Peyer's patch (tissue), 4 donors: Measurements from ENCODE around the gene ADGRL3. TPM values are rescaled to one million over a fixed set of nuclear protein-coding genes. Genes with fewer than 3 reads are reported as not detected.

Source experiments
- DNase-seq, 3 donors: peaks; one replicate each; pipeline ENCODE4 v3.0.0-alpha.2; 2017 to 2019
- H3K27ac ChIP-seq, 4 donors: fragments of 200-600 bp; sonication (generic); one replicate each; pipeline ENCODE4 v1.5.1; 2016 to 2019
- H3K27me3 ChIP-seq, 2 donors: fragments of 200-600 bp; sonication (generic); one replicate each; pipeline ENCODE4 v1.5.1; 2019
- H3K36me3 ChIP-seq, 3 donors: fragments of 200-600 bp; sonication (generic); one replicate each; pipeline ENCODE4 v1.5.1; 2016 to 2019
- H3K4me1 ChIP-seq, 4 donors: fragments of 200-600 bp; sonication (generic); one replicate each; pipeline ENCODE4 v1.5.1; 2016 to 2019
- H3K4me3 ChIP-seq, 4 donors: fragments of 200-600 bp; sonication (generic); 1 replicate in 3 of 4; 2 replicates in 1 of 4; pipeline ENCODE4 v1.5.1; 2016 to 2019; ENCODE audit warnings: mild to moderate bottlenecking in 1 of 4
- H3K9me3 ChIP-seq, 4 donors: fragments of 200-600 bp; sonication (generic); one replicate each; pipeline ENCODE4 v1.5.1; 2016 to 2019; ENCODE audit warnings: mild to moderate bottlenecking in 1 of 4
- POLR2A ChIP-seq, 2 donors: fragments of 450-650 bp; IDR thresholded peaks; one replicate each; pipeline ENCODE4 v1.5.1; 2017; ENCODE audit warnings: antibody characterized with exemption in 2 of 2, mild to moderate bottlenecking in 2 of 2, moderate library complexity in 2 of 2
- total RNA-seq, 4 donors: library from RNA; depleted of rRNA; stranded (reverse); fragments of >200 nt; gene quantifications; one replicate each; pipeline ENCODE4 v1.1.0, GENCODE V29; 2016
- TF ChIP-seq, protein P1 (sequence below), 6 experiments: fragments of 450-650 bp in 4 of 6; fragments of 200-600 bp in 2 of 6; sonication (generic) in 1 of 6; IDR thresholded peaks; one replicate each; pipeline ENCODE4 v1.5.1; 2017 to 2019; ENCODE audit warnings: antibody characterized with exemption in 6 of 6, mild to moderate bottlenecking in 3 of 6, moderate library complexity in 1 of 6

The ADGRL3 gene
- total RNA-seq, 4 donors from 2014 or later = 3.7 to 39.6 (median 9.1) TPM

DNA sequence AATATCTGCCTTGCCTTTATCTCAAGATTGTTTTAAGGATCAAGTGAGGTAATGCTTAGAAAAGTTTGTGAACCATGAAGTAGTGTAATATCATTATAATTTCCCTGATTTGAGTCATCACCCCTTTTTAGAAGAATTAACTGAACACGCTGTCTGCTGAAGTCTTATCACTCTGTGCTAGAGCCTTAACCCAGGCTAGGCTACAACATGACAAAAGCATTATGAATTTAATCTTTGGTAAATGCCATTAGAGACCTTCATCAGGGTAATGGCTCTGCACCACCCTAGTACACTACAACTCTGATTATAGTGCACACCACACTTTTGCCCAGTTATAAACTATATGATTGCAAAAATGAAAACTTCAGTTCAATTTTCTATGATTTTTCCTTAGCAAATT lies 118.3 kb downstream of the ADGRL3 start:
- no peaks in the 10 kb centered on the region for H3K9me3 ChIP-seq
- no peaks in the 10 kb centered on the region for H3K36me3 ChIP-seq
- H3K4me3 ChIP-seq = no peak overlapping the region
- TF ChIP-seq, protein P1, sequence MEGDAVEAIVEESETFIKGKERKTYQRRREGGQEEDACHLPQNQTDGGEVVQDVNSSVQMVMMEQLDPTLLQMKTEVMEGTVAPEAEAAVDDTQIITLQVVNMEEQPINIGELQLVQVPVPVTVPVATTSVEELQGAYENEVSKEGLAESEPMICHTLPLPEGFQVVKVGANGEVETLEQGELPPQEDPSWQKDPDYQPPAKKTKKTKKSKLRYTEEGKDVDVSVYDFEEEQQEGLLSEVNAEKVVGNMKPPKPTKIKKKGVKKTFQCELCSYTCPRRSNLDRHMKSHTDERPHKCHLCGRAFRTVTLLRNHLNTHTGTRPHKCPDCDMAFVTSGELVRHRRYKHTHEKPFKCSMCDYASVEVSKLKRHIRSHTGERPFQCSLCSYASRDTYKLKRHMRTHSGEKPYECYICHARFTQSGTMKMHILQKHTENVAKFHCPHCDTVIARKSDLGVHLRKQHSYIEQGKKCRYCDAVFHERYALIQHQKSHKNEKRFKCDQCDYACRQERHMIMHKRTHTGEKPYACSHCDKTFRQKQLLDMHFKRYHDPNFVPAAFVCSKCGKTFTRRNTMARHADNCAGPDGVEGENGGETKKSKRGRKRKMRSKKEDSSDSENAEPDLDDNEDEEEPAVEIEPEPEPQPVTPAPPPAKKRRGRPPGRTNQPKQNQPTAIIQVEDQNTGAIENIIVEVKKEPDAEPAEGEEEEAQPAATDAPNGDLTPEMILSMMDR (IDR thresholded peaks at IDR 0.05) = no peak
- H3K27me3 ChIP-seq = no peaks in the 10 kb centered on the region
- H3K27ac ChIP-seq = no peak overlapping the region
- no peaks in the 10 kb centered on the region for H3K4me1 ChIP-seq
- no peak for DNase-seq

DNA sequence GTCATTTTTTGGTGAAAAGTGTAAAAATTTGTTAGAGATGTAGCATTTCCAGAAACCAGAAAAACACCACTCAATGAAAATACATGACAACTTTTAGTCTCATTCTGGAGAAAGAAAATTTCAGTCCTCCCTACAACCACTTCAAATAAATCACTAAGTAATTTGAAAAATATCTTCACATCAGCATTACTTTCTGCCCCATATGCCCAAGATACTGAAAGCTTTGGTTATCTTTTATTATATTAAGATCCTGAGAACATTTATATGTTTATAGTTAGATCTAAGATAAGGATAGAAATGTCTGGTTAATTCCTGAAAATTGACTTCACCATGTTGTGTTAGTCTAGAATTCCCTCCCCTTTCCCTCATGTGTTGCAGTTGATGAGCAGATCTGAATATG lies 119.0 kb downstream of the ADGRL3 start:
- H3K4me1 ChIP-seq = no peaks in the 10 kb centered on the region
- H3K27me3 ChIP-seq = no peaks in the 10 kb centered on the region
- no peak for DNase-seq
- no peak overlapping the region for H3K27ac ChIP-seq
- TF ChIP-seq, protein P1 (IDR thresholded peaks at IDR 0.05) = no peak
- TF ChIP-seq POLR2A (IDR thresholded peaks at IDR 0.05) = no peak
- H3K9me3 ChIP-seq = no peaks in the 10 kb centered on the region
- H3K36me3 ChIP-seq = no peaks in the 10 kb centered on the region
- H3K4me3 ChIP-seq = no peak overlapping the region

GRCh38 chr4:61320154-61320553 lies 120.0 kb downstream of the ADGRL3 start:
- TF ChIP-seq, protein P1 (IDR thresholded peaks at IDR 0.05) = no peak
- no peak for TF ChIP-seq POLR2A (IDR thresholded peaks at IDR 0.05)
- Histone ChIP-seq H3K9me3 (no peaks in the 10 kb centered on the region), H3K27ac (no peak overlapping the region), H3K27me3 (no peaks in the 10 kb centered on the region), H3K4me3 (no peak overlapping the region), H3K4me1 (no peaks in the 10 kb centered on the region), H3K36me3 (no peaks in the 10 kb centered on the region)
- no peak for DNase-seq

DNA sequence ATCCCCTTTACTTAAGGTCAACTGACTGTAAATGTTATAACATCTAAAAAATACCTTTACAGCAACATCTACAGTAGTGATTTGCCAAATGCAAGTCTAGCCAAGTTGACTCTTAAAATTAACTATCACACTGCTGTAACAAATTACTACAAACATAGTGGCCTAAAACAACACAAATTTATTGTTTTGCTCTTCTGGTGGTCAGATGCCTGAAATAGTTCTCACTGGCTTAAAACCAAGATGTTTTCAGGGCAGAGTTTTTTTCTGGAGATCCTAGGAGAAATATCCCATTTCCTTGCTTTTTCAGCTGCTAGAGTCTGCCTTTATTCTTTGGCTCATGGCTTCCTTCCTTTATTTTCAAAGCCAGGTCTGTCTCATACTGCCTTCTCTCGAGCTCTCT lies 120.5 kb downstream of the ADGRL3 start:
- no peaks in the 10 kb centered on the region for H3K36me3 ChIP-seq
- TF ChIP-seq, protein P1 (IDR thresholded peaks at IDR 0.05) = no peak
- no peak for TF ChIP-seq POLR2A (IDR thresholded peaks at IDR 0.05)

GRCh38 chr4:61332693-61333092 lies 132.6 kb downstream of the ADGRL3 start:
- H3K4me1 ChIP-seq = no peaks in the 10 kb centered on the region
- H3K4me3 ChIP-seq = no peak overlapping the region
- no peaks in the 10 kb centered on the region for H3K27me3 ChIP-seq
- H3K9me3 ChIP-seq = no peaks in the 10 kb centered on the region
- no peaks in the 10 kb centered on the region for H3K36me3 ChIP-seq
- DNase-seq = no peak
- no peak overlapping the region for H3K27ac ChIP-seq
- TF ChIP-seq, protein P1 (IDR thresholded peaks at IDR 0.05) = no peak
- no peak for TF ChIP-seq POLR2A (IDR thresholded peaks at IDR 0.05)

More for the DNA sequence above, 120.5 kb downstream of the ADGRL3 start:
- Histone ChIP-seq H3K4me1 (no peaks in the 10 kb centered on the region), H3K9me3 (no peaks in the 10 kb centered on the region), H3K27ac (no peak overlapping the region), H3K27me3 (no peaks in the 10 kb centered on the region), H3K4me3 (no peak overlapping the region)
- no peak for DNase-seq

DNA sequence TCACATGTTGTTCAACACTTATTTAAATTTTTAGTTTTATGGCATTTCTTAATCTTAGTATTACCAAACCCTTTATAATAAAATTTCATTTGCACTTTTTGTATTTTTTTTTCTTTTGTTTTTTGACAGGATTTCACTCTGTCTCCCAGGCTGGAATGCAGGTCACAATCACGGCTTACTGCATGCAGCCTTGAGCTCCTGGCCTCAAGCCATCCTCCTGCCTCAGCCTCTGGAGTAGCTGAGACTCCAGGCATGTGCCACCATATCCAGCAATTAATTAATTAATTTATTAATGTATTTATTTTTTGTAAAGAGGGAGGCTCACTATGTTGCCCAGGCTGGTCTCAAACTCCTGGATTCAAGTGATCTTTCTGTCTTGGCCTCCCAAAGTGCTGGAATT lies 133.4 kb downstream of the ADGRL3 start:
- TF ChIP-seq, protein P1 (IDR thresholded peaks at IDR 0.05) = no peak
- no peak for TF ChIP-seq POLR2A (IDR thresholded peaks at IDR 0.05)
- Histone ChIP-seq H3K36me3 (no peaks in the 10 kb centered on the region), H3K4me1 (no peaks in the 10 kb centered on the region), H3K4me3 (no peak overlapping the region), H3K27me3 (no peaks in the 10 kb centered on the region), H3K9me3 (no peaks in the 10 kb centered on the region), H3K27ac (no peak overlapping the region)
- DNase-seq = no peak
